ENCODE measurements around the gene HEPN1. TPM values are rescaled to one million over a fixed set of nuclear protein-coding genes. Genes with fewer than 3 reads are reported as not detected.

Gene HEPN1
- total and polyA plus RNA-seq, 9 of the 15 experiments (the other 6 are each of a cell fraction or from before 2014, with no cell fraction given): not detected

- TF ChIP-seq HMBOX1 (IDR thresholded peaks at IDR 0.05) (peak; percentile 53; the same call in 1 of the 2 replicates), MCM2 (IDR thresholded peaks at IDR 0.05; ENCODE audit: low read depth) (no peak), NFIX (CRISPR knock-in tag; IDR thresholded peaks at IDR 0.05; ENCODE audit: low read depth) (no peak), CEBPZ (IDR thresholded peaks at IDR 0.05; ENCODE audit: borderline replicate concordance, low read depth, low read length) (no peak; the same call in 1 of the 2 replicates), SNAPC5 (CRISPR knock-in tag; IDR thresholded peaks at IDR 0.05) (no peak), CXXC5 (CRISPR knock-in tag; IDR thresholded peaks at IDR 0.05) (peak; percentile 69), ZNF384 (IDR thresholded peaks at IDR 0.05; ENCODE audit: low read depth, low read length) (no peak), BRD4 (IDR thresholded peaks at IDR 0.05) (no peak), CEBPG (CRISPR knock-in tag; IDR thresholded peaks at IDR 0.05) (no peak; the same call in 1 of the 2 replicates), CEBPG (tag; conservative IDR thresholded peaks at IDR 0.05 in 1 of 2, IDR thresholded peaks at IDR 0.05 in 1 of 2) (no peak), MLX (CRISPR knock-in tag; conservative IDR thresholded peaks at IDR 0.05) (no peak), PHTF2 (CRISPR knock-in tag; IDR thresholded peaks at IDR 0.05) (no peak), CREB1 (IDR thresholded peaks at IDR 0.05) (peak; percentile 91), CREB1 (CRISPR knock-in tag; IDR thresholded peaks at IDR 0.05) (peak; percentile 89), THRA (IDR thresholded peaks at IDR 0.05) (no peak), PHF8 (IDR thresholded peaks at IDR 0.05; ENCODE audit: borderline replicate concordance, low read length) (peak; percentile 91), GATA2 (CRISPR knock-in tag; IDR thresholded peaks at IDR 0.05) (no peak), ERF (CRISPR knock-in tag; IDR thresholded peaks at IDR 0.05) (peak; percentile 24; the same call in 1 of the 2 replicates), EWSR1 (IDR thresholded peaks at IDR 0.05; ENCODE audit: borderline replicate concordance, low read depth, partially characterized antibody) (no peak), TCF3 (CRISPR knock-in tag; IDR thresholded peaks at IDR 0.05) (no peak), MXD1 (CRISPR knock-in tag; IDR thresholded peaks at IDR 0.05; ENCODE audit: borderline replicate concordance, poor library complexity, severe bottlenecking) (no peak)
Observed at GRCh38 chr11:124953753-124954589, 34.9 kb downstream of the HEPN1 start, which contains the start of gene CCDC15 (continued).

Data from K562 (cell line).